GM19438 (cell line): ENCODE measurements around the gene NME3.
A peak's percentile ranks its signal among the peaks of the same experiment; 100 is the strongest.

Source experiments
- ATAC-seq: cut with Tn5 transposase; IDR thresholded peaks from one replicate; pipeline ENCODE4 v1.9.1; 2021; ENCODE audit warnings: low read depth; ENCODE audit not compliant: unreplicated experiment

NME3 gene

GRCh38 chr16:1794221-1794871 lies 23.0 kb upstream of the NME3 start:
- no peak for ATAC-seq

- ATAC-seq: no peak
Observed at GRCh38 chr16:1793578-1794220, 22.4 kb upstream of the NME3 start, which contains the start of gene IGFALS. TSS of gene IGFALS (minus strand) at chr16:1793705. CDS start at chr16:1793652, 53 bp downstream.

- no peak for ATAC-seq
Observed at GRCh38 chr16:1792836-1793577, 21.7 kb upstream of the NME3 start.

GRCh38 chr16:1791943-1792812 lies 20.8 kb upstream of the NME3 start:
- no peak for ATAC-seq

GRCh38 chr16:1791256-1791942 lies 20.1 kb upstream of the NME3 start:
- ATAC-seq: no peak

GRCh38 chr16:1790611-1791255 lies 19.4 kb upstream of the NME3 start:
- no peak for ATAC-seq

GRCh38 chr16:1790261-1790610 lies 18.9 kb upstream of the NME3 start:
- ATAC-seq: no peak

- no peak for ATAC-seq
Observed at GRCh38 chr16:1789643-1790045, 18.3 kb upstream of the NME3 start.

- no peak for ATAC-seq
Observed at GRCh38 chr16:1788708-1789100, 17.4 kb upstream of the NME3 start.

GRCh38 chr16:1788095-1788707 lies 16.9 kb upstream of the NME3 start:
- ATAC-seq: no peak

GRCh38 chr16:1787322-1788094 lies 16.2 kb upstream of the NME3 start:
- no peak for ATAC-seq

GRCh38 chr16:1787056-1787321 lies 15.6 kb upstream of the NME3 start:
- no peak for ATAC-seq

- ATAC-seq: no peak
Observed at GRCh38 chr16:1786242-1787055, 15.1 kb upstream of the NME3 start.

GRCh38 chr16:1785846-1786170 lies 14.5 kb upstream of the NME3 start:
- ATAC-seq: no peak

GRCh38 chr16:1784977-1785845 lies 13.9 kb upstream of the NME3 start:
- ATAC-seq: no peak

- peak; percentile 82 for ATAC-seq
Observed at GRCh38 chr16:1782408-1783264, 11.3 kb upstream of the NME3 start, which contains the start of the genes NUBP2 and SPSB3. TSS of gene NUBP2 (plus strand) at chr16:1782960. CDS start at chr16:1783021, 61 bp downstream. TSS of gene SPSB3 (minus strand) at chr16:1782571. CDS start at chr16:1781483, 1,088 bp downstream.
